HepG2 (cell line): ENCODE results near the gene PRKAR1A. TPM values are rescaled to one million over a fixed set of nuclear protein-coding genes. Genes with fewer than 3 reads are reported as not detected.

ENCODE experiments used
- ATAC-seq: fragments of 200-7000 bp; cut with Tn5 transposase; 3 replicates; pipeline ENCODE4 v1.9.1; 2020; ENCODE audit warnings: mild to moderate bottlenecking, moderate library complexity
- BruUV-seq: library from RNA; stranded (reverse); fragments of 400-500 nt; replicated peaks from 2 replicates; lab custom pipeline; 2021; lab: Mats Ljungman, UMichigan
- CTCF ChIA-PET: fragments of 300-600 bp; formaldehyde crosslinking; extraction: SDS; loops from one replicate; lab custom pipeline; 2021; ENCODE audit warnings: low total read pairs, inconsistent platforms, low intra/inter-chr PET ratio; lab: Yijun Ruan, JAX
- POLR2A ChIA-PET: fragments of 350-600 bp; sonication (Branson Sonifier 250); formaldehyde crosslinking; loops from one replicate; lab custom pipeline; 2020; ENCODE audit warnings: antibody characterized with exemption, inconsistent platforms; lab: Yijun Ruan, JAX
- DNase-seq: peaks from one replicate; pipeline ENCODE4 v3.0.0-alpha.2; 2015; ENCODE audit warnings: low spot score
- FAIRE-seq: peaks from 3 replicates; lab custom pipeline; 2011; peaks lifted over from hg19 to GRCh38; lab: Jason Lieb, UNC
- H2AFZ ChIP-seq: one replicate; pipeline ENCODE4 v1.6.1; 2011; ENCODE audit warnings: low read length, inconsistent platforms
- H3K27ac ChIP-seq: fragments of 300-600 bp; 3 replicates; pipeline ENCODE4 v1.8.0; 2011; ENCODE audit warnings: mixed run types, mild to moderate bottlenecking, mixed read lengths, low read length, inconsistent platforms; ENCODE audit not compliant: insufficient read depth; ENCODE audit errors: extremely low read length
- H3K27me3 ChIP-seq, 2 experiments: fragments of 200-600 bp in 1 of 2; 2 replicates in 1 of 2; 3 replicates in 1 of 2; pipeline versions ENCODE4 v1.6.0 to v1.8.0; 2011; ENCODE audit warnings: low read length in 2 of 2, mild to moderate bottlenecking in 2 of 2, moderate library complexity in 2 of 2, inconsistent platforms in 1 of 2; ENCODE audit not compliant: insufficient read depth in 2 of 2, control insufficient read depth in 1 of 2
- H3K36me3 ChIP-seq, 2 experiments: fragments of 200-600 bp in 1 of 2; replicated peaks in 1 of 2; 2 replicates in 1 of 2; 3 replicates in 1 of 2; pipeline versions ENCODE4 v1.5.1 to v1.8.0; 2011; ENCODE audit warnings: low read length in 2 of 2, inconsistent platforms in 1 of 2; ENCODE audit not compliant: insufficient read depth in 2 of 2, control insufficient read depth in 1 of 2
- H3K4me1 ChIP-seq: 2 replicates; pipeline ENCODE4 v1.5.1; 2012; ENCODE audit warnings: low read length, inconsistent platforms; ENCODE audit not compliant: insufficient read depth
- H3K4me2 ChIP-seq: 2 replicates; pipeline ENCODE4 v1.6.0; 2011; ENCODE audit warnings: low read depth, low read length, inconsistent platforms
- H3K4me3 ChIP-seq, 3 experiments: fragments of 200-600 bp in 1 of 3; sonication (generic), shearing (Covaris generic) in 1 of 3; replicated peaks in 1 of 3; 2 replicates each; pipeline ENCODE4 v1.5.1; 2011 to 2016; ENCODE audit warnings: low read length in 3 of 3, inconsistent platforms in 2 of 3, low read depth in 2 of 3, mild to moderate bottlenecking in 2 of 3, control low read depth in 1 of 3, mixed read lengths in 1 of 3; ENCODE audit not compliant: insufficient read depth in 1 of 3
- H3K79me2 ChIP-seq: one replicate; pipeline ENCODE4 v1.6.1; 2011; ENCODE audit warnings: low read length, inconsistent platforms; ENCODE audit not compliant: insufficient read depth
- H3K9ac ChIP-seq: 2 replicates; pipeline ENCODE4 v1.6.0; 2011; ENCODE audit warnings: mild to moderate bottlenecking, low read depth, low read length, inconsistent platforms; ENCODE audit not compliant: insufficient read depth
- H3K9me3 ChIP-seq: 2 replicates; pipeline ENCODE4 v1.5.1; 2012; ENCODE audit warnings: mild to moderate bottlenecking, low read length
- H4K20me1 ChIP-seq: 2 replicates; pipeline ENCODE4 v1.6.0; 2011; ENCODE audit warnings: inconsistent platforms, mild to moderate bottlenecking, low read length, moderate library complexity; ENCODE audit not compliant: insufficient read depth
- CC2D1A ChIP-seq: sonication (generic); formaldehyde crosslinking; IDR thresholded peaks from 2 replicates; pipeline ENCODE4 v1.8.1; 2023; ENCODE audit warnings: mild to moderate bottlenecking, missing genetic modification reagents
- DMAP1 ChIP-seq: IDR thresholded peaks from 2 replicates; pipeline ENCODE4 v1.6.1; 2016
- HCFC1 ChIP-seq: fragments of 150-350 bp; IDR thresholded peaks from 2 replicates; pipeline ENCODE4 v1.6.1; 2014; ENCODE audit warnings: low read depth, low read length
- HDAC6 ChIP-seq: fragments of 200-600 bp; sonication (generic); IDR thresholded peaks from 2 replicates; pipeline ENCODE4 v1.7.0; 2017; ENCODE audit warnings: mild to moderate bottlenecking, antibody characterized with exemption, low read length, low read depth
- HOXA9 ChIP-seq: sonication (generic); formaldehyde crosslinking; IDR thresholded peaks from 2 replicates; pipeline ENCODE4 v1.8.1; 2022; ENCODE audit warnings: missing genetic modification reagents, mild to moderate bottlenecking, moderate library complexity, borderline replicate concordance
- MAFF ChIP-seq: IDR thresholded peaks from 2 replicates; pipeline ENCODE4 v1.6.1; 2011; ENCODE audit warnings: low read depth, low read length, improper control_type of control experiment
- MYNN ChIP-seq: sonication (generic); formaldehyde crosslinking; IDR thresholded peaks from 2 replicates; pipeline ENCODE4 v1.4.0; 2020; ENCODE audit warnings: mild to moderate bottlenecking, low read depth, missing genetic modification reagents
- NFRKB ChIP-seq: fragments of 450-650 bp; IDR thresholded peaks from 2 replicates; pipeline ENCODE4 v1.6.1; 2017
- RFXAP ChIP-seq: sonication (generic); formaldehyde crosslinking; IDR thresholded peaks from 2 replicates; pipeline ENCODE4 v1.4.0; 2020; ENCODE audit warnings: missing genetic modification reagents, borderline replicate concordance
- U2AF1 ChIP-seq: fragments of 200-400 bp; formaldehyde crosslinking; optimal IDR thresholded peaks from 2 replicates; pipeline ENCODE3; 2017; ENCODE audit warnings: mild to moderate bottlenecking, low read depth, low read length
- U2AF2 ChIP-seq: fragments of 200-400 bp; formaldehyde crosslinking; IDR thresholded peaks from 2 replicates; pipeline ENCODE4 v1.6.1; 2017; ENCODE audit warnings: low read depth, mild to moderate bottlenecking, low read length
- ZFP82 ChIP-seq: sonication (generic); formaldehyde crosslinking; IDR thresholded peaks from 2 replicates; pipeline ENCODE4 v1.5.1; 2020; ENCODE audit warnings: mild to moderate bottlenecking, missing genetic modification reagents, borderline replicate concordance
- ZNF709 ChIP-seq: sonication (generic); formaldehyde crosslinking; IDR thresholded peaks from 2 replicates; pipeline ENCODE4 v1.5.0; 2020; ENCODE audit warnings: mild to moderate bottlenecking, missing genetic modification reagents
- ZNF720 ChIP-seq: sonication (generic); formaldehyde crosslinking; IDR thresholded peaks from 2 replicates; pipeline ENCODE4 v1.4.0; 2020; ENCODE audit warnings: missing genetic modification reagents
- WGBS: methylation state at CpG from one replicate; pipeline ENCODE4 v1.1.6; 2017; ENCODE audit warnings: low lambda C conversion rate; 5-methylcytosine and 5-hydroxymethylcytosine counted together
- in situ Hi-C: cut with HindIII; loops from 2 replicates; pipeline ENCODE4 v1.10.0; 2017; ENCODE audit warnings: low pct_unique_long_range_greater_than_20kb; ENCODE audit not compliant: extremely low pct_ligation_motif_present
- intact Hi-C: fragments of 100-400 bp; cut with micrococcal nuclease; formaldehyde crosslinking; loops from one replicate; pipeline ENCODE4 v1.10.0; 2022; ENCODE audit not compliant: unreplicated experiment
- polyA plus RNA-seq, 8 experiments: library from polyadenylated mRNA; depleted of rRNA in 3 of 8; stranded (reverse) in 7 of 8; unstranded in 1 of 8; fragments of >200 nt; fragmentation: Illumina TruSeq in 4 of 8; extraction: Trizol in 4 of 8; gene quantifications; 2 replicates each; pipeline versions ENCODE4 v1.2.1 to v1.2.3, GENCODE V29; 2011 to 2016; ENCODE audit warnings: low read depth in 4 of 8, missing spikeins in 1 of 8, mixed read lengths in 1 of 8; ENCODE audit not compliant: insufficient read depth in 1 of 8
- total RNA-seq, 5 experiments: library from RNA; depleted of rRNA; stranded (reverse); fragments of >200 nt; fragmentation: Illumina TruSeq; extraction: Trizol; gene quantifications; 2 replicates each; pipeline ENCODE4 v1.2.3, GENCODE V29; 2016; ENCODE audit warnings: low read depth in 1 of 5
- TF ChIP-seq, protein P1 (sequence below): sonication (generic); formaldehyde crosslinking; IDR thresholded peaks from 2 replicates; pipeline ENCODE4 v1.9.0; 2021; ENCODE audit warnings: missing genetic modification reagents, borderline replicate concordance
- TF ChIP-seq, protein P2 (sequence below): sonication (generic); formaldehyde crosslinking; IDR thresholded peaks from 2 replicates; pipeline ENCODE4 v1.5.0; 2020; ENCODE audit warnings: missing genetic modification reagents, mild to moderate bottlenecking, borderline replicate concordance

Gene PRKAR1A
- total and polyA plus RNA-seq, 2 of the 13 experiments (the other 11 are each of a cell fraction or from before 2014, with no cell fraction given), result 265 to 266 TPM

DNA sequence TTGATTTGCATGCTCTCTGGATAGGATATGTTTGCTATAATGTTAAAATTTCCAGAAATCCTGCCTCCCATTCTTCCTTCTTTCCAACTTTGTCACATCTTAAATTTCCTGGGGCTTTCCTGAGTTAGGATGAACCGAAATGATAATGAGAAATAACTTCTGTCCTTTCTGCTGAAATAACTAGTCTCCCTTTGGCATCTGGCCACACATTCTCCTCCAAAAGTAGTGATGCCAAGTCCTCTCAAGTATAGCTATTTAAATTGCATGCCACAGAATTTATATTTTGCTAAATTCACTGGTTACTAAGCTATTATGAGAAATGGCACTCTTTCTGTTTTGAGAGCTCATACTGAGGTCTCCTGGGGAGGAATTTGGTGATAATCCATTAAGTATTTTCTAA, 58.3 kb downstream of the PRKAR1A start:
- H4K20me1 ChIP-seq, result no peaks in the 10 kb centered on the region
- no peak overlapping the region for H3K9ac ChIP-seq
- in situ Hi-C loops, result loop anchor here (10.0 kb wide), 1 partner anchor 64 kb away; no protein-coding TSS in a partner anchor
- FAIRE-seq (no peak), DNase-seq (no peak), ATAC-seq (no peak)
- no peaks in the 10 kb centered on the region for H3K79me2 ChIP-seq
- WGBS, result 90% methylated on average over 1 of the region's 1 CpG
- TF ChIP-seq ZFP82 (no peak), HCFC1 (no peak), HDAC6 (no peak), RFXAP (CRISPR knock-in tag) (no peak), CC2D1A (no peak), MAFF (no peak), MYNN (CRISPR knock-in tag) (no peak), DMAP1 (no peak), NFRKB (no peak), U2AF2 (no peak), ZNF709 (CRISPR knock-in tag) (no peak), HOXA9 (no peak), ZNF720 (CRISPR knock-in tag) (no peak), U2AF1 (no peak)
- TF ChIP-seq, protein P1, sequence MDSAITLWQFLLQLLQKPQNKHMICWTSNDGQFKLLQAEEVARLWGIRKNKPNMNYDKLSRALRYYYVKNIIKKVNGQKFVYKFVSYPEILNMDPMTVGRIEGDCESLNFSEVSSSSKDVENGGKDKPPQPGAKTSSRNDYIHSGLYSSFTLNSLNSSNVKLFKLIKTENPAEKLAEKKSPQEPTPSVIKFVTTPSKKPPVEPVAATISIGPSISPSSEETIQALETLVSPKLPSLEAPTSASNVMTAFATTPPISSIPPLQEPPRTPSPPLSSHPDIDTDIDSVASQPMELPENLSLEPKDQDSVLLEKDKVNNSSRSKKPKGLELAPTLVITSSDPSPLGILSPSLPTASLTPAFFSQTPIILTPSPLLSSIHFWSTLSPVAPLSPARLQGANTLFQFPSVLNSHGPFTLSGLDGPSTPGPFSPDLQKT (CRISPR knock-in tag), result no peak
- TF ChIP-seq, protein P2, sequence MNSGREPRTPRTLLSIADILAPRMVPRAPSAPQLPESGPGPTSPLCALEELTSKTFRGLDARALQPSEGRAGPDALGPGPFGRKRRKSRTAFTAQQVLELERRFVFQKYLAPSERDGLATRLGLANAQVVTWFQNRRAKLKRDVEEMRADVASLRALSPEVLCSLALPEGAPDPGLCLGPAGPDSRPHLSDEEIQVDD (CRISPR knock-in tag), result no peak
- no peaks in the 10 kb centered on the region for H3K9me3 ChIP-seq
- no peak overlapping the region for H3K27ac ChIP-seq
- intact Hi-C loops, result no loop called here
- POLR2A ChIA-PET, result no interaction called here
- H3K4me3 ChIP-seq, result no peak overlapping the region
- H2AFZ ChIP-seq, result no peak overlapping the region
- H3K27me3 ChIP-seq, result no peaks in the 10 kb centered on the region
- H3K4me2 ChIP-seq, result no peak overlapping the region
- CTCF ChIA-PET, result no interaction called here
- H3K4me1 ChIP-seq, result peaks cover 17% of the 10 kb centered on the region
- H3K36me3 ChIP-seq, result no peaks in the 10 kb centered on the region; a peak in 1 of 5 replicates
- BruUV-seq, result no TSS peak
